T-helper 1 cell treated with Interleukin-12 subunit alpha and Interleukin-12 subunit beta and Interleukin-4 antibody, amounts not matched to agents 30 μg/mL and 1 μg/mL, for 36 hours (primary cell): ENCODE results near the gene FAM83G.
A peak's percentile ranks its signal among the peaks of the same experiment; 100 is the strongest.
"Not testable (repeated sequence)": the region's sequence is repeated elsewhere in the genome, so short reads cannot be mapped to it uniquely, and the experiment has no call there.

Experiments
- H3K27ac Mint-ChIP-seq: one replicate; pipeline ENCODE4 v1.8.0; 2021; ENCODE audit warnings: mild to moderate bottlenecking, mixed read lengths
- H3K27me3 Mint-ChIP-seq: one replicate; pipeline ENCODE4 v1.8.0; 2021; ENCODE audit warnings: low read depth, mixed read lengths
- H3K36me3 Mint-ChIP-seq: one replicate; pipeline ENCODE4 v1.8.0; 2021; ENCODE audit warnings: low read depth, mixed read lengths
- H3K4me1 Mint-ChIP-seq: one replicate; pipeline ENCODE4 v1.8.0; 2021; ENCODE audit warnings: low read depth, mixed read lengths
- H3K4me3 Mint-ChIP-seq: one replicate; pipeline ENCODE4 v1.8.0; 2021; ENCODE audit warnings: mild to moderate bottlenecking, moderate library complexity, mixed read lengths
- H3K9me3 Mint-ChIP-seq: one replicate; pipeline ENCODE4 v1.8.0; 2021; ENCODE audit warnings: mixed read lengths

FAM83G gene

GRCh38 chr17:19004421-19005136 lies at the start of gene FAM83G:
Gene FAM83G, minus strand, starts transcription at chr17:19004764. Its CDS starts 723 bp downstream, at chr17:19004041.
- Mint-ChIP-seq H3K9me3 (no peaks in the 10 kb centered on the region), H3K27ac (peak within 1 kb of the TSS; percentile 83), H3K4me1 (peaks cover 16% of the 10 kb centered on the region), H3K4me3 (peak within 1 kb of the TSS; percentile 85), H3K27me3 (peaks cover 13% of the 10 kb centered on the region), H3K36me3 (peaks cover 5% of the 10 kb centered on the region)

GRCh38 chr17:19048826-19049225 lies 44.3 kb upstream of the FAM83G start:
- H3K4me3 Mint-ChIP-seq, H3K27me3 Mint-ChIP-seq, H3K4me1 Mint-ChIP-seq, H3K9me3 Mint-ChIP-seq, H3K36me3 Mint-ChIP-seq, H3K27ac Mint-ChIP-seq: not testable (repeated sequence)

GRCh38 chr17:19047510-19047909 lies 42.9 kb upstream of the FAM83G start:
- H3K36me3 Mint-ChIP-seq = not testable (repeated sequence)

GRCh38 chr17:19046782-19047375 lies 42.3 kb upstream of the FAM83G start, which contains the start of gene GRAP:
Gene GRAP, minus strand, starts transcription at chr17:19046957. Its CDS starts 31 bp downstream, at chr17:19046926.
- H3K36me3 Mint-ChIP-seq, H3K4me3 Mint-ChIP-seq, H3K9me3 Mint-ChIP-seq, H3K27ac Mint-ChIP-seq, H3K4me1 Mint-ChIP-seq, H3K27me3 Mint-ChIP-seq: not testable (repeated sequence)

More at GRCh38 chr17:19047510-19047909, 42.9 kb upstream of the FAM83G start:
- H3K27ac Mint-ChIP-seq, H3K4me3 Mint-ChIP-seq, H3K9me3 Mint-ChIP-seq, H3K4me1 Mint-ChIP-seq, H3K27me3 Mint-ChIP-seq: not testable (repeated sequence)

GRCh38 chr17:19044643-19045042 lies 40.1 kb upstream of the FAM83G start:
- not testable (repeated sequence) for H3K27me3 Mint-ChIP-seq, H3K4me3 Mint-ChIP-seq, H3K4me1 Mint-ChIP-seq, H3K9me3 Mint-ChIP-seq, H3K36me3 Mint-ChIP-seq, H3K27ac Mint-ChIP-seq

- not testable (repeated sequence) for H3K4me1 Mint-ChIP-seq, H3K36me3 Mint-ChIP-seq, H3K27ac Mint-ChIP-seq, H3K4me3 Mint-ChIP-seq, H3K27me3 Mint-ChIP-seq, H3K9me3 Mint-ChIP-seq
Measured at GRCh38 chr17:19043032-19043431, 38.5 kb upstream of the FAM83G start.

- not testable (repeated sequence) for H3K4me3 Mint-ChIP-seq, H3K27me3 Mint-ChIP-seq, H3K27ac Mint-ChIP-seq
Measured at GRCh38 chr17:19042369-19042768, 37.8 kb upstream of the FAM83G start.

GRCh38 chr17:19041871-19042270 lies 37.3 kb upstream of the FAM83G start:
- H3K36me3 Mint-ChIP-seq, H3K27ac Mint-ChIP-seq, H3K9me3 Mint-ChIP-seq, H3K4me3 Mint-ChIP-seq, H3K27me3 Mint-ChIP-seq, H3K4me1 Mint-ChIP-seq: not testable (repeated sequence)

More at GRCh38 chr17:19042369-19042768, 37.8 kb upstream of the FAM83G start:
- not testable (repeated sequence) for H3K36me3 Mint-ChIP-seq, H3K9me3 Mint-ChIP-seq, H3K4me1 Mint-ChIP-seq

- H3K4me3 Mint-ChIP-seq, H3K27me3 Mint-ChIP-seq, H3K9me3 Mint-ChIP-seq, H3K27ac Mint-ChIP-seq, H3K4me1 Mint-ChIP-seq, H3K36me3 Mint-ChIP-seq: not testable (repeated sequence)
Measured at GRCh38 chr17:19040350-19040749, 35.8 kb upstream of the FAM83G start.

GRCh38 chr17:19038730-19039129 lies 34.2 kb upstream of the FAM83G start:
- H3K27ac Mint-ChIP-seq, H3K9me3 Mint-ChIP-seq, H3K4me3 Mint-ChIP-seq, H3K27me3 Mint-ChIP-seq, H3K4me1 Mint-ChIP-seq, H3K36me3 Mint-ChIP-seq: not testable (repeated sequence)

GRCh38 chr17:19038007-19038406 lies 33.4 kb upstream of the FAM83G start:
- H3K9me3 Mint-ChIP-seq, H3K27me3 Mint-ChIP-seq, H3K27ac Mint-ChIP-seq, H3K4me3 Mint-ChIP-seq, H3K36me3 Mint-ChIP-seq, H3K4me1 Mint-ChIP-seq: not testable (repeated sequence)

GRCh38 chr17:19037547-19037946 lies 33.0 kb upstream of the FAM83G start:
- not testable (repeated sequence) for H3K9me3 Mint-ChIP-seq, H3K27me3 Mint-ChIP-seq, H3K4me3 Mint-ChIP-seq, H3K36me3 Mint-ChIP-seq, H3K4me1 Mint-ChIP-seq, H3K27ac Mint-ChIP-seq

- not testable (repeated sequence) for H3K4me1 Mint-ChIP-seq, H3K27ac Mint-ChIP-seq, H3K9me3 Mint-ChIP-seq, H3K4me3 Mint-ChIP-seq, H3K27me3 Mint-ChIP-seq, H3K36me3 Mint-ChIP-seq
Measured at GRCh38 chr17:19036186-19036585, 31.6 kb upstream of the FAM83G start.

GRCh38 chr17:19032377-19032988 lies 27.9 kb upstream of the FAM83G start:
- not testable (repeated sequence) for H3K27ac Mint-ChIP-seq, H3K36me3 Mint-ChIP-seq, H3K27me3 Mint-ChIP-seq, H3K4me1 Mint-ChIP-seq, H3K4me3 Mint-ChIP-seq, H3K9me3 Mint-ChIP-seq

GRCh38 chr17:19031729-19032128 lies 27.2 kb upstream of the FAM83G start:
- not testable (repeated sequence) for H3K4me1 Mint-ChIP-seq, H3K4me3 Mint-ChIP-seq, H3K27me3 Mint-ChIP-seq, H3K36me3 Mint-ChIP-seq, H3K9me3 Mint-ChIP-seq, H3K27ac Mint-ChIP-seq
